MG63 (cell line): ENCODE data around the gene DMKN. TPM values are rescaled to one million over a fixed set of nuclear protein-coding genes. Genes with fewer than 3 reads are reported as not detected.

Source experiments
- DNase-seq: peaks from one replicate; pipeline ENCODE4 v3.0.0-alpha.2; 2020
- H3K27me3 ChIP-seq: fragments of 250-450 bp; sonication (Bioruptor Pico); 2 replicates; pipeline ENCODE4 v1.5.1; 2020; ENCODE audit warnings: mild to moderate bottlenecking, moderate library complexity
- H3K36me3 ChIP-seq: fragments of 250-450 bp; sonication (Bioruptor Pico); 2 replicates; pipeline ENCODE4 v1.5.1; 2020; ENCODE audit warnings: mild to moderate bottlenecking, moderate library complexity
- H3K4me3 ChIP-seq: fragments of 250-450 bp; sonication (Bioruptor Pico); 2 replicates; pipeline ENCODE4 v1.5.1; 2020; ENCODE audit warnings: mild to moderate bottlenecking, moderate library complexity
- H3K9me3 ChIP-seq: fragments of 250-450 bp; sonication (Bioruptor Pico); 2 replicates; pipeline ENCODE4 v1.5.1; 2020; ENCODE audit warnings: mild to moderate bottlenecking, moderate library complexity
- total RNA-seq: library from RNA; depleted of rRNA; stranded (reverse); fragments of >200 nt; shearing (Covaris generic); gene quantifications from 2 replicates; pipeline ENCODE4 v1.2.3, GENCODE V29; 2014; ENCODE audit warnings: low replicate concordance; rRNA removed

Gene DMKN, protein sequence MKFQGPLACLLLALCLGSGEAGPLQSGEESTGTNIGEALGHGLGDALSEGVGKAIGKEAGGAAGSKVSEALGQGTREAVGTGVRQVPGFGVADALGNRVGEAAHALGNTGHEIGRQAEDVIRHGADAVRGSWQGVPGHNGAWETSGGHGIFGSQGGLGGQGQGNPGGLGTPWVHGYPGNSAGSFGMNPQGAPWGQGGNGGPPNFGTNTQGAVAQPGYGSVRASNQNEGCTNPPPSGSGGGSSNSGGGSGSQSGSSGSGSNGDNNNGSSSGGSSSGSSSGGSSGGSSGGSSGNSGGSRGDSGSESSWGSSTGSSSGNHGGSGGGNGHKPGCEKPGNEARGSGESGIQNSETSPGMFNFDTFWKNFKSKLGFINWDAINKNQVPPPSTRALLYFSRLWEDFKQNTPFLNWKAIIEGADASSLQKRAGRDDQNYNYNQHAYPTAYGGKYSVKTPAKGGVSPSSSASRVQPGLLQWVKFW
- total RNA-seq: not detected in 2 replicates

DNA sequence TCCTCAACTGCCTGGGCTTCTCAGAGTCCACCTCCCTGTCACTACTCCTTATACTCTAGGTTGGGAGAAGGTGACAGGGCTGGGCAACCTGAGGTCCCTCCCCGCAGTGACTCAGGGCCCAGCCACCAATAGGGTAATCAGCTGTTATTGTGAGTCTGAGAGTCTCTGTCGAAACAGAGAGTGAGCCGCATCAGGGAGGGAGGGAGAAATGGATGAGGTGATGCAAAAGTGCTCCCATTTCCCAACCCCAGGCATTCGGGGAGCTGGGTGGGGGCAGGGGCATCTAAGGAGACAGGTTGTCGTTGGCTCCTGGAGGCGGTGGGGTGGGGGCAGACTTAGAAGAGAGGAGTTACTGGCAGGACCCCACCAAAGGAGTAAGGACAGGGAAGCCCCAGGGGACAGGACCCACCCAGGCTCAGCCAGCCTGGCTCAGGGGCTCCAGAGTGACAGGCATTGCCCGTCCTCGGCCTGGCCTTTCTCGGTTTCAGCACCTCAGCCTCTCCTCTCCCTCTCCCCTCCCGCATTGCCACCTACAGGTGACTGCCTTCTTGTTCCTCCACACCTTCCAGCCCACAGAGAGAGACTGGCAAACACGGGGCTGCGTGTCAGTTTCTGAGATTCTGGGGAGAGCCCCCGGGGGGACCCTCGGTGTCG, at the start of gene DMKN:
Gene DMKN, minus strand, starts transcription at position 22 of the 654 bp plus-strand sequence. CDS start 174 bp downstream, outside the sequence.
- peaks cover 20% of the 10 kb centered on the region for H3K27me3 ChIP-seq
- no peak within 1 kb of the TSS for H3K4me3 ChIP-seq
- DNase-seq: no peak
- no peaks in the 10 kb centered on the region for H3K9me3 ChIP-seq
- no peaks in the 10 kb centered on the region for H3K36me3 ChIP-seq

DNA sequence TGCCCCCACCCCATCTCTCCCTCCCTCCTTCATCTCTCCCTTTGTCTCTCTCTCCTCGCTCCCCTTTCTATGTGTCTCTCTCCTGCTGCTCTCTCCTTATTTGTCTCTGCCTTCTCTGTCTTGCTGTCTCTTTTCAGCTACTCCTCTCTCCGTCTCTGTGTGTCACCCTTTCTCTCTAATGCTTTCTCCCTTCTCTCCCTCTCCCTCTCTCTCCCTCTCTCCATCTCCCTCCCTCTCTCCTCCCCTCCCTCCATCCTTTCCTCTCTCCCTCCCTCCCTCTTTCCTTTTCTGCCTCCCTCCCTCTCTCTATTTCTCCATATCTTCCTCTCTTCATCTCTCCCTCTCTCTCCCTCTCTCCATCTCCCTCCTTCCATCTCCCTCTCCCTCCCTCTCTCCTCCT, 49.3 kb upstream of the DMKN start:
- DNase-seq: no peak
- Histone ChIP-seq H3K27me3 (peaks cover 25% of the 10 kb centered on the region), H3K36me3 (no peaks in the 10 kb centered on the region), H3K4me3 (no peak overlapping the region), H3K9me3 (no peaks in the 10 kb centered on the region)

DNA sequence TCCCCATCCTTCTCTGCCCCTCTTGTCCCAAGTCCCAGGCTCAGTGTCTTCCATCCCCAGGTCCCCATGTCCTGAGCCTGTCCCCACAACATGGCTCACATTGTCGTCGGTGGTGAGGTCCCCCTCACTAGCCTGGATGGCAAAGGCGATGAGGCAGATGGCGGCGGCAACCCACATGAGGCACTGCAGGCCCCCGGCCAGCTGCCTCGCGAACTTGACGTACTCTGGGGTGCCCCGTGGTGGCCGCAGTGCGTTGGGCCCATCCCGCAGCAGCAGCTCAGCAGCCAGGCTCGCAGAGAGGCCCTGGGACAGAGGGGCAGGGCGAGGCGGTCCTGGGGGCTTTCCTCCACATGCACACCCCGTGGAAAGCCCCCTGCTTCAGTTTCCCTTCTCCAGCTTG, 48.9 kb upstream of the DMKN start:
- Histone ChIP-seq H3K36me3 (no peaks in the 10 kb centered on the region), H3K4me3 (no peak overlapping the region), H3K9me3 (no peaks in the 10 kb centered on the region), H3K27me3 (peaks cover 25% of the 10 kb centered on the region)
- no peak for DNase-seq

DNA sequence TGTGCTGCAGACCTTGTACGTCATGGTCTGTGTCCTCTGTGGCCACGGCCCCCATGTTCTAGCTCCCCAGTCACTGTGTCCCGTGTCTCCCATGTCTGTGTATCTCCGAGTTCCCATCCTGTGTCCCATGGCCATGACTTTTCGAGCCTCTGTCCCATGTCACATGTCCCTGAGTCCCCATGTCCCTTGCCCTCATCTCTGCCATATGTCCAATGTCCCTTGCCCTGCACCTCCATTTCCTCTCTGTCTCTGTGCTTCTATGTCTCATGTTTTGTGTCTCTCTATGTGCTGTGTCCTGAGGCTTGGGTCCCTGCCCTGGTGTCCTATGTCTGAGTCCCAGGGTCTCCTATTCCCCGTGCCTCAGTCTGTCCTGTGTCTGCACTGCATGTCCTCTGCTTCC, 48.0 kb upstream of the DMKN start:
- no peaks in the 10 kb centered on the region for H3K36me3 ChIP-seq
- no peak for DNase-seq
- peaks cover 19% of the 10 kb centered on the region for H3K27me3 ChIP-seq
- H3K9me3 ChIP-seq: no peaks in the 10 kb centered on the region
- no peak overlapping the region for H3K4me3 ChIP-seq

DNA sequence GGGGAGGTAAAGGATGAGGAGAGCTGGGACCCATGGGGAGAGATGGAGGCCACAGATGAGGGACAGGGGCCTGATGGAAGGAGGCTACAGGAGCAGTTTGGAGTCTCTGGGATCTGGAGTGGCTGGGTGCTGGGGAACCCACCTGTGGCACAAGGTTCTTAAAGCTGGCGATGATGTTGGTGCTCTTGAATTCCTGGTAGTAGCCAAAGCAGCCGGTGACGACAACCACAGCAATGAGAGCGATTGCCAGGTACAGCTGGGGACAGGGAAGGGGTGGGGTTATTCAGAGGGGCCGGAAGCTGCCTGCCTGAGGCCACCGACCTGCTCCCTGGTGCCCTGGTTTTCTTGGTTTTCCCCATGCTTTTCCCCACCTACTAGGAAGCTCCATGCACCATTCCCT, 47.2 kb upstream of the DMKN start:
- no peaks in the 10 kb centered on the region for H3K9me3 ChIP-seq
- H3K4me3 ChIP-seq: no peak overlapping the region
- H3K36me3 ChIP-seq: no peaks in the 10 kb centered on the region
- no peak for DNase-seq
- peaks cover 19% of the 10 kb centered on the region for H3K27me3 ChIP-seq

DNA sequence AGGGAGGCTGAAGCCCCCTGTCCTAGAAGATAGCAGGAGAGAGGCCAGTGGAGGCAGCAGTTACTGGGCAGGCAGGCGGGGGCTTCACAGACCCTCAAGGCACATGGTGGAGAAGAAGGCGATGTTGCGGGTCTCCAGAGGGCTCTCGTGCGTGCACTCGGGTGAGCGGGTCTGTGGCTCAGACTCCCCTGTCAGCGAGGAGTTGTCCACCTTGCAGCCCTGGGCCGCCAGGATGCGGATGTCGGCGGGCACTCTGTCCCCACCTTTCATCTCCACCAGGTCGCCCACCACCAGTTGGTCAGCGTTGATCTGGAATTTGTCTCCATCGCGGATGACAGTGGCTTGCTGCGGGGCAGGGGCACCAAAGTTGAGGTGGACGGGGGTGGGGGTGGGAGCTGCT, 46.8 kb upstream of the DMKN start:
- no peaks in the 10 kb centered on the region for H3K36me3 ChIP-seq
- H3K4me3 ChIP-seq: no peak overlapping the region
- H3K27me3 ChIP-seq: peaks cover 19% of the 10 kb centered on the region
- no peaks in the 10 kb centered on the region for H3K9me3 ChIP-seq
- DNase-seq: no peak

DNA sequence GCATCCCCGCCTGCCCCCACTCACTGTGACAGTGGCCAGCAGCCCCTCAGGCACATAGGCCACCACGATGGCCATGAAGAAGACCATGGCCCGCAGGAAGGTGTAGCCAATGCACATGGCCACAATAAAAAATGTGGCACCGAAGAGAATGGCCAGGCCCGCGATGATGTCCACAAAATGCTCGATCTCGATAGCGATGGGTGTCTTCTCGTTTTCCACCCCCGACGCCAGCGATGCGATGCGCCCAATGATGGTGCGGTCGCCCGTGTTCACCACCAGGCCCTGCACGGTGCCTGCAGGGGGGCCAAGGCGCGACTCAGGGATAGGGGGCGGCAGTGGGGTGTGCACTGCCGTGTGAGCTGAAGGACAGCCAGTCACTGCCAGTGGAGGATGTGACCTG, 46.3 kb upstream of the DMKN start:
- no peak overlapping the region for H3K4me3 ChIP-seq
- no peaks in the 10 kb centered on the region for H3K9me3 ChIP-seq
- no peak for DNase-seq
- H3K27me3 ChIP-seq: peaks cover 19% of the 10 kb centered on the region
- no peaks in the 10 kb centered on the region for H3K36me3 ChIP-seq

DNA sequence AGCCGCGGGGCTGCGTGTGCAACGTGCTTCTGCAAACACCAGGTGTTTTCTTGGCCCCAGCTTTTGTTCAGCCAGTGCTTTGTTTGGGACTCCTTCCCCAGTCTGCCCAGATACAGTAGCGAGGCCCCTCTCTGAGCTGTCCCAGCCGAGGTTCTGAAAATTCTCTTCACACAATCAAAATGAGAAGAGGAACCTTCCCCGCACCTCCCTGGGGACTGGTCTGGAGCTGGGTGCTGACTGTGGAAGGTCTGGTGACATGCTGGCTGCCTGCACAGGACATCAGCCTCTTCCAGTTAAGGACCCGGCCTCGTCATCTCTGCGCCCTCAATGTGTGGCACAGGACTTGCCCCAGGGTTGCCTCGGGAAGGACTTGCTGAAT, 45.8 kb upstream of the DMKN start:
- no peak for DNase-seq
- H3K4me3 ChIP-seq: no peak overlapping the region
- peaks cover 19% of the 10 kb centered on the region for H3K27me3 ChIP-seq
- H3K36me3 ChIP-seq: no peaks in the 10 kb centered on the region
- no peaks in the 10 kb centered on the region for H3K9me3 ChIP-seq

DNA sequence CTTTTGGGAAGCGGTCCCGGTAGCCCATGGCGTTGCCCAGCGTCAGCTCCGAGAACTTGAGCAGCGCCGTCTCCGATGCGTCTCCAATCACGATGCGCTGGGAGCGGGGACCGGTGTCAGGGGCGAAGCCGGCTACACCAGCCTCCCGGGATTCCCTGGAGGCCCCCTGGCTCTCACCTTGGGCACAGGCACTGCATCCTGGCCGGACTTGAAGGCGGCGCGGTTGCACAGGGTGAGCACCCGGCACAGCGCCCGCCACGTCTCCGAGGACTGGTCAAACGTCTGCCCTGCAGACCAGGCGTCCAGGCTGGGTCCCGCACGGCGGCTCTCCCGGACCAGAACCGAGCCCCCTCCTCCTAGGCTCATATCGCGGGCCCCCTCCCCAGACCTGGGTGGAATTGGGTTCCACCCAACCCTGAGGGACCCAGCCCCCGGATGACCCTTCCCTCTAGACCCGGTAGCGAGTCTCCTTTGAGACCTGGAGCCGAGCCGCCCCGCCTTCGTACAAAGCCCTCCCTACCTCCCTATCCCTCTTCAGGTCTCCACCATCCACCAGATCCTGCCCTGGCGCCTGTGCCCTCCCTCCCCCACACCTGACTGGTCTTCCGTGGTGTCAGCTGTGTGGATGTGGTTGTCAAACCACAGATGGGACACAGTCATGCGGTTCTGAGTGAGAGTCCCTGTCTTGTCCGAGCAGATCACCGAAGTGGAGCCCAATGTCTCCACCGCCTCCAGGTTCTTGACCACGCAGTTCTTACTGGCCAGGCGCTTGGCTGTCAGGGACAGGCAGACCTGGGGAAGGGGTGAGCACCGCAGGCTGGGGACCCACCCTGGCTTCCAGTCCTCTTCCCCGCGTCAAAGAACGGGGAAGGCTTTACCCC, 45.2 kb upstream of the DMKN start:
- Histone ChIP-seq H3K9me3 (no peaks in the 10 kb centered on the region), H3K4me3 (no peak overlapping the region), H3K36me3 (no peaks in the 10 kb centered on the region), H3K27me3 (peaks cover 19% of the 10 kb centered on the region)
- DNase-seq: no peak

DNA sequence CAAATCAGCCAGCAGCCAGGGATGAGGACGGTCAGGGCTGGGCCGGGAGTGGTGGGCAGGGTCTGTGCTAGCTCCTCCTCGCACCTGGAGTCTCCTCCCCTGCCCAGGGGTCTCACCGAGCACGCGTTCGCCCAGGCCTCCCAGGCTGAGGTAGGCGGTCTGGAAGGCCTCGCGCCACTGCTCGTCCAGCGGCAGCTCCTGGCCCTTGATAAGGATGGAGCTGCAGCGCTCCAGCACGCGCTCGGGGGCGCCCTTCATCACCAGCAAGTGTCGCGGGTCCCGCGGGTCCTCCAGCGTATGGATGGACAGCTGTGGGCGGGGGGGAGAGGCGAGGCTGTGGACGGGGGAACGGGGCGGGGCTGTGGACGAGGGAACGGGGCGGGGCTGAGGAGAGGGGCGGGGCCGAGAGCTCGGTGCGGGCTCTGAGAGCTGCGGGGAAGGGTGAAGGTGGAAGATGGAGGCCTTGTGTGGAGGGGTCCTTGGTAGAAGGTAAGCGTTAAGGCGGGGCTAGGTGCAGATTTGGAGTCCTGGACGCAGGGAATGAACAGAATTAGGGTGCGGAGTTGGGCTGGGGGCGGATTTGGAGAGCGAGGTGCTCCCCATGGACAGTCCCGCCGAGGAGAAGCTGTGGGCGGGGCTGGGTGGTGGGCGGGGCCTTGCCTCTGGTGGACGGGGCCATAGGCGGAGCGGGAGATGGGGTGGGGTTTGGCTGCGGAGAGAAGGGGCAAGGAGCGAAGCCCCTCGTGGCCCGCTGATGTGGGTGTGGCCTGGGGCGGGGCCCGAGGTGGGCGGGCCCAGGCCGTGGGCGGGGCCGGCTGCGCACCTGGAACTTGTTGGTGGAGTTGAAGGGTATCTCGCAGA, 44.3 kb upstream of the DMKN start:
- DNase-seq: peak; percentile 46
- Histone ChIP-seq H3K9me3 (no peaks in the 10 kb centered on the region), H3K4me3 (no peak overlapping the region), H3K27me3 (peaks cover 19% of the 10 kb centered on the region), H3K36me3 (no peaks in the 10 kb centered on the region)

DNA sequence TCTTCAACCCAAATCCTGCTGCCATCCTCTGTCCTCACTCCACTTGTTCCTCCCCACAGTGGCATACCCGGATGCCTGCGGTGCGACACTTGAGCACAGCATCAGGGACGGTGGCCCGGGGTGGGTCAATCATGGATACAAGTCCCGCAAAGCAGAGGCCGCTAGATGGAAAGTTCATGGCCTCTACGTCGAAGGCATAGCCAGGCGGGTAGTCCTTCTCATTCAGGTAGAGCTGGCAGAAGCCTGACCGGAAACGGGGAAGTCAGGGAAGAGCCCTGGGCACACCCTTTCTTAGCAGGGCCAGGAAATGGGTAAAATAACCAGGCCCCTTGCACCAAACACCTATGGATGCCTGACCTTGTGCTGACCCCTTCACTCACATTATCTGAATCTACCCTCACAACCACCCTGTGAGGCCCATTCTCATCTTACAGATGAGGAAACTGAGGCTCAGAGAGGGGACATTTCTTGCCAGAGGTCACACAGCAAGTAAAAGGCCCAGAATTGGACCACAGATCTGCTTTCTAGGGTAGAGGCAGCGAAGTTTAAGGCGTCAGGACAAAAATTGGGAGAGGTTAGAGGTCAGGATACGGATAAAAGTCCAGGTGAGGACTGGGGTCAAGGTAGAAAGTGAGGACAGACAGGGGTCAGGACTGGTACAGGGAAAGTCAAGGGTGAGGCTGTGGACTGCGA, 43.5 kb upstream of the DMKN start:
- no peak for DNase-seq
- H3K4me3 ChIP-seq: no peak overlapping the region
- H3K27me3 ChIP-seq: peaks cover 19% of the 10 kb centered on the region
- no peaks in the 10 kb centered on the region for H3K9me3 ChIP-seq
- no peaks in the 10 kb centered on the region for H3K36me3 ChIP-seq

DNA sequence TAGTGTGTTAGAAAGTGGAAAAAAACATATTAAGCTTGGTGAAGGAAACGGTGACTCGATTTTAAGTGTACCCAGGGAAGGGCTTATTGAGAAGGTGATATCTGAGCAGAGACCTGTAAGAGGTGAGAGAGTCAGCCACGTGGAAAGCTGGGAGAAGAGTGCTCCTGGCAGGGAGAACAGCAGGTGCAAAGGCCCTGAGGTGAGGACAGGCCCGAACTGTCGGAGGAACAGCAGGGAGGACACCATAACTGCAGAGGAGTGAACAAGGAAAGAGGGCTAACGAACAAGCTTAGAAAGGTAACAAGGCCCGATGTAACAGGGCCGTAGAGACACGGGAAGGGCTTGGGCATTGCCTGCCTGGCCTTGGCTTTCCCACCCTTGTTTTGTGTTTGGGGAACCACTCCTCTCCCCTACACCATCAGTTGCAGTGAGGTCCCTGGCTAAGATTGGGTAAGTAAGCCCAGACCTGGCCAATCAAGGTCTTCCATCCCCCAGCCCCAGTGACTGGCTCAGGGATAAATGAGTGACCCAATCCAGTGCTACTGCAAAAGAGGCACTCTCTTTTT, 42.7 kb upstream of the DMKN start:
- Histone ChIP-seq H3K9me3 (no peaks in the 10 kb centered on the region), H3K27me3 (peaks cover 19% of the 10 kb centered on the region), H3K4me3 (no peak overlapping the region), H3K36me3 (no peaks in the 10 kb centered on the region)
- DNase-seq: no peak

DNA sequence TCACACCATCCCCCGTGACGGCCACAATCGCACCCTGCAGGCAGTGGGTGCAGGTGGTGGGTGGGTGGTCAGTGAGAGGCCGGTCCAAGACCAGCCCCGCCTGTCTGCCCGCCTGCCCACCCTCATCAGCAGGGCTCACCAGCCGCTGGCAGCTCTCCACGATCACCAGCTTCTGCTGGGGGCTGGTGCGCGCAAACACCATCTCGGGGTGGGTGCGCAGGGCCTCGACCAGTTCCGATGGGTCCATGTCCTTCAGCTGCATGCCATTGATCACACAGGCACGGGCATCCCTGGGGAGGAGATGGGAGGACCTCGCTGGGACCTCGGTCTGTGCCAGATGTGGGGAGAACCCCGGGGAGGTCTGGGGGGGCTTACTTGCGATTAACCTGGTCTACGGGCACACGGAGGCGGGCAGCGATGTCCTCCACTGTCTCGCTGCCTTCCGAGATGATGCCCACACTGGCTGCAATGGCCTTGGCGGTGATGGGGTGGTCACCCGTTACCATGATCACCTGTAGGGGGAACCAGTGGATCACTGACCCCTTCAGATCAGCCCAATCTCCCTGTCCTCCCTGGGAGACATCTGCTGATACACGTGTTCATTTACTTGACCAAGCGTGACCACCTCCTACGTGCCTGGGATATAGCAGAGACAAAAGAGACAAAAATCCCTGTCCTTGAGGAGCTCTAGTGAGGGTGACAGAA, 42.0 kb upstream of the DMKN start:
- DNase-seq: peak; percentile 29
- no peak overlapping the region for H3K4me3 ChIP-seq

DNA sequence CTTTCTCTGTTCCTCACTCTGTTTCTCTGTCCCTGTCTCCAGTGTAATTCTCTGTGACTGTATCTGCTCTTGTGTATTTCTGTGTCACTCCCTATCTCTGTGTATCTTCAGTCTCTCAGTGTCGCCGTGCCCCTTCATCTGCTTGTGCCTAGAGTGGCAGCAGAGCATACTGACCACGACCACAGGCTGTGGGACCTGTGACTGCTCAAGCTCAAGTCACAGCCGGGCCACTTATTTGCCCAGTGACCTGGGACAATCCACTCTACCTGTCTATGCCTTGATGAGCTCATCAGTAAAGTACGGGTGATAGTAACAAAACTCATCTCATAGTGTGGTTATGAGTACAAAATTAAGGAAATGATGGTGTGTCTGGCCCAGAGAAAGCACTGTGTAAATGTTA, 40.6 kb upstream of the DMKN start:
- DNase-seq: no peak
- H3K27me3 ChIP-seq: peaks cover 10% of the 10 kb centered on the region
- peaks cover 7% of the 10 kb centered on the region; the same call in 1 of the 2 replicates for H3K36me3 ChIP-seq
- H3K4me3 ChIP-seq: no peak overlapping the region
- H3K9me3 ChIP-seq: no peaks in the 10 kb centered on the region

More for the DNA sequence above, 42.0 kb upstream of the DMKN start:
- H3K9me3 ChIP-seq: no peaks in the 10 kb centered on the region
- no peaks in the 10 kb centered on the region for H3K36me3 ChIP-seq
- peaks cover 19% of the 10 kb centered on the region for H3K27me3 ChIP-seq
